IMR-90 (cell line): ENCODE data around the gene RHOC. TPM values are rescaled to one million over a fixed set of nuclear protein-coding genes. Genes with fewer than 3 reads are reported as not detected.

Experiments used
- ATAC-seq: fragments of 200-7000 bp; cut with Tn5 transposase; 2 replicates; pipeline ENCODE4 v1.9.1; 2020; ENCODE audit warnings: low read depth, mild to moderate bottlenecking, moderate library complexity
- BruUV-seq: library from RNA; stranded (reverse); fragments of 400-500 nt; replicated peaks from 2 replicates; lab custom pipeline; 2021; lab: Mats Ljungman, UMichigan
- CTCF ChIA-PET: fragments of 300-600 bp; formaldehyde crosslinking; extraction: SDS; loops from one replicate; lab custom pipeline; 2021; ENCODE audit warnings: antibody characterized with exemption; lab: Yijun Ruan, JAX
- POLR2A ChIA-PET: fragments of 300-600 bp; sonication (Branson Sonifier 250); formaldehyde crosslinking; loops from one replicate; lab custom pipeline; 2022; ENCODE audit warnings: antibody characterized with exemption; ENCODE audit not compliant: unreplicated experiment; lab: Charles Lee
- DNase-seq: peaks from one replicate; pipeline ENCODE4 v3.0.0; 2013
- H2AFZ ChIP-seq: replicated peaks from 2 replicates; pipeline ENCODE3; 2013; ENCODE audit warnings: low read length, mild to moderate bottlenecking; ENCODE audit not compliant: poor library complexity
- H2AK5ac ChIP-seq: 2 replicates; pipeline ENCODE4 v1.6.1; 2013; ENCODE audit warnings: low read depth, low read length, inconsistent platforms
- H2AK9ac ChIP-seq: replicated peaks from 2 replicates; pipeline ENCODE3; 2013; ENCODE audit warnings: mild to moderate bottlenecking, low read depth, low read length, moderate library complexity; ENCODE audit not compliant: poor library complexity
- H2BK120ac ChIP-seq: 2 replicates; pipeline ENCODE4 v1.6.1; 2013; ENCODE audit warnings: low read depth, low read length, inconsistent platforms
- H2BK15ac ChIP-seq: 3 replicates; pipeline ENCODE4 v1.6.1; 2013; ENCODE audit warnings: low read depth, low read length, inconsistent platforms
- H2BK20ac ChIP-seq: 2 replicates; pipeline ENCODE4 v1.6.1; 2013; ENCODE audit warnings: low read depth, mild to moderate bottlenecking, inconsistent platforms, low read length, moderate library complexity
- H2BK5ac ChIP-seq: 2 replicates; pipeline ENCODE4 v1.6.1; 2013; ENCODE audit warnings: mild to moderate bottlenecking, low read depth, low read length, inconsistent platforms; ENCODE audit not compliant: poor library complexity, severe bottlenecking
- H3K14ac ChIP-seq: replicated peaks from 2 replicates; pipeline ENCODE4 v1.6.1; 2013; ENCODE audit warnings: low read depth, low read length, inconsistent platforms
- H3K18ac ChIP-seq: 2 replicates; pipeline ENCODE4 v1.6.1; 2013; ENCODE audit warnings: low read depth, low read length, control low read depth
- H3K23ac ChIP-seq: 2 replicates; pipeline ENCODE4 v1.6.1; 2013; ENCODE audit warnings: low read depth, low read length, inconsistent platforms
- H3K27ac ChIP-seq: 2 replicates; pipeline ENCODE4 v1.5.1; 2013; ENCODE audit warnings: mild to moderate bottlenecking, control low read depth, low read length; ENCODE audit not compliant: insufficient read depth
- H3K27me3 ChIP-seq: 2 replicates; pipeline ENCODE4 v1.6.1; 2013; ENCODE audit warnings: low read length; ENCODE audit not compliant: control insufficient read depth, insufficient read depth
- H3K36me3 ChIP-seq: 2 replicates; pipeline ENCODE4 v1.6.1; 2013; ENCODE audit warnings: low read length, mixed read lengths; ENCODE audit not compliant: control insufficient read depth, insufficient read depth
- H3K4ac ChIP-seq: 2 replicates; pipeline ENCODE4 v1.6.1; 2013; ENCODE audit warnings: low read depth, low read length, inconsistent platforms
- H3K4me1 ChIP-seq: 2 replicates; pipeline ENCODE4 v1.6.1; 2013; ENCODE audit warnings: low read length, mixed read lengths; ENCODE audit not compliant: control insufficient read depth, insufficient read depth
- H3K4me2 ChIP-seq: 2 replicates; pipeline ENCODE4 v1.6.1; 2013; ENCODE audit warnings: low read depth, mild to moderate bottlenecking, control low read depth, low read length, moderate library complexity
- H3K4me3 ChIP-seq: 2 replicates; pipeline ENCODE4 v1.5.1; 2013; ENCODE audit warnings: low read depth, mild to moderate bottlenecking, control low read depth, low read length, moderate library complexity; ENCODE audit not compliant: insufficient read depth
- H3K56ac ChIP-seq: 2 replicates; pipeline ENCODE4 v1.6.1; 2013; ENCODE audit warnings: low read length, inconsistent platforms; ENCODE audit not compliant: insufficient read depth; ENCODE audit errors: extremely low read depth
- H3K79me1 ChIP-seq, 2 experiments: 2 replicates each; pipeline ENCODE4 v1.6.1; 2013; ENCODE audit warnings: low read length in 2 of 2, inconsistent platforms in 1 of 2, low read depth in 1 of 2
- H3K9ac ChIP-seq: 2 replicates; pipeline ENCODE4 v1.6.1; 2013; ENCODE audit warnings: low read depth, low read length, control low read depth
- H3K9me1 ChIP-seq: 2 replicates; pipeline ENCODE4 v1.6.1; 2013; ENCODE audit warnings: low read length, inconsistent platforms; ENCODE audit not compliant: insufficient read depth
- H3K9me3 ChIP-seq: 2 replicates; pipeline ENCODE4 v1.6.1; 2013; ENCODE audit warnings: low read length; ENCODE audit not compliant: control insufficient read depth, insufficient read depth
- H4K20me1 ChIP-seq: 2 replicates; pipeline ENCODE4 v1.6.1; 2013; ENCODE audit warnings: low read length, inconsistent platforms; ENCODE audit not compliant: insufficient read depth
- H4K5ac ChIP-seq: 2 replicates; pipeline ENCODE4 v1.6.1; 2013; ENCODE audit warnings: mild to moderate bottlenecking, low read depth, low read length, control low read depth
- H4K8ac ChIP-seq, 2 experiments: 2 replicates each; pipeline ENCODE4 v1.6.1; 2013; ENCODE audit warnings: low read depth in 2 of 2, low read length in 2 of 2, control low read depth in 1 of 2, inconsistent platforms in 1 of 2
- H4K91ac ChIP-seq: 2 replicates; pipeline ENCODE4 v1.6.1; 2013; ENCODE audit warnings: low read depth, low read length, inconsistent platforms; ENCODE audit not compliant: insufficient read depth
- BHLHE40 ChIP-seq: fragments of 150-350 bp; IDR thresholded peaks from 2 replicates; pipeline ENCODE4 v1.6.1; 2016; ENCODE audit warnings: mild to moderate bottlenecking, low read depth, low read length
- CEBPB ChIP-seq: IDR thresholded peaks from 2 replicates; pipeline ENCODE4 v1.6.1; 2012; ENCODE audit warnings: low read depth, low read length, improper control_type of control experiment
- CTCF ChIP-seq: conservative IDR thresholded peaks from 2 replicates; pipeline ENCODE4 v1.5.1; 2012; ENCODE audit warnings: mild to moderate bottlenecking, low read depth, low read length, improper control_type of control experiment
- MAFK ChIP-seq: IDR thresholded peaks from 2 replicates; pipeline ENCODE4 v1.6.1; 2012; ENCODE audit warnings: low read depth, low read length, improper control_type of control experiment
- MAZ ChIP-seq: IDR thresholded peaks from 2 replicates; pipeline ENCODE4 v1.6.1; 2012; ENCODE audit warnings: low read depth, mild to moderate bottlenecking, low read length, improper control_type of control experiment, moderate library complexity, borderline replicate concordance
- MXI1 ChIP-seq: IDR thresholded peaks from 2 replicates; pipeline ENCODE4 v1.6.1; 2012; ENCODE audit warnings: low read depth, mild to moderate bottlenecking, low read length, moderate library complexity, borderline replicate concordance
- POLR2A ChIP-seq: IDR thresholded peaks from 2 replicates; pipeline ENCODE4 v1.6.1; 2012; ENCODE audit warnings: mild to moderate bottlenecking, low read depth, low read length
- USF2 ChIP-seq: fragments of 150-350 bp; IDR thresholded peaks from 2 replicates; pipeline ENCODE4 v1.6.1; 2017; ENCODE audit warnings: mild to moderate bottlenecking, antibody characterized with exemption, low read length, low read depth
- WGBS, 2 experiments: methylation state at CpG; one replicate each; pipeline versions ENCODE4 v1.1.5 to v1.1.7; 2013; ENCODE audit warnings: missing lambda C conversion rate in 2 of 2; ENCODE audit not compliant: insufficient read length in 1 of 2; ENCODE audit errors: extremely low coverage in 2 of 2; 5-methylcytosine and 5-hydroxymethylcytosine counted together
- dilution Hi-C: fragments of 300-500 bp; cut with HindIII; formaldehyde crosslinking; loops from one replicate; pipeline ENCODE4 v1.14.3; 2018; ENCODE audit warnings: low sequenced_read_pairs; ENCODE audit not compliant: unreplicated experiment
- in situ Hi-C: fragments of 300-500 bp; cut with MboI; formaldehyde crosslinking; loops from 3 replicates; pipeline ENCODE4 v1.14.3; 2019; ENCODE audit warnings: low sequenced_read_pairs, inconsistent platforms, mixed read lengths
- intact Hi-C: fragments of 100-400 bp; cut with micrococcal nuclease; formaldehyde crosslinking; loops from 2 replicates; pipeline ENCODE4 v1.10.0; 2022
- polyA plus RNA-seq, 3 experiments: library from polyadenylated mRNA; depleted of rRNA; stranded (reverse); fragments of >200 nt; gene quantifications; 2 replicates each; pipeline ENCODE4 v1.2.3, GENCODE V29; 2012; ENCODE audit warnings: low replicate concordance in 1 of 3
- total RNA-seq: library from RNA; depleted of rRNA; stranded (reverse); fragments of >200 nt; gene quantifications from 2 replicates; pipeline ENCODE4 v1.2.3, GENCODE V29; 2012
- TF ChIP-seq, protein P1 (sequence below): fragments of 150-350 bp; IDR thresholded peaks from 2 replicates; pipeline ENCODE4 v1.6.1; 2016; ENCODE audit warnings: low read depth, mild to moderate bottlenecking, low read length, moderate library complexity, borderline replicate concordance

Gene RHOC
- total and polyA plus RNA-seq, 2 of the 4 experiments (the other 2 are of a cell fraction), result 764 to 839 TPM

DNA sequence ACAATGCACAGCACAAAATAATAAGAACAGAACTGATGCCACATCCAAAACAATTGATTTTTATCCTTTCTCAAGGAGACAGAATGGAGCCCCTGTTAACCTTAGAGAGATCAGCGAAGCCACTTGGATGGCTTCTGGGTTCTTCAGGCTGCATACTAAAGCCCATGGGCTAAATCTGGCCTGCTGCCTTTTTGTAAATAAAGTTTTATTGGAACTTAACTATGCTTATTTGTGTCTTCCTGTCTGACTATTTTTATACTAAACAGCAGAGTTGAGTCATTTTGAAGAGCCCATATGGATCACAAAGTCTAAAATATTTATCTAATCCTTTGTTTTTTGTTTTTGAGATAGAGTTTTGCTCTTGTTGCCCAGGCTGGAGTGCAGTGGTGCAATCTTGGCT lies 24.5 kb upstream of the RHOC start:
- Histone ChIP-seq H3K27me3 (no peaks in the 10 kb centered on the region), H3K18ac (no peak overlapping the region; the same call in 1 of the 2 replicates), H3K79me1 (no peaks in the 10 kb centered on the region), H3K4me3 (no peak overlapping the region), H3K4me2 (no peak overlapping the region), H3K4me1 (peaks cover 13% of the 10 kb centered on the region), H3K27ac (no peak overlapping the region), H4K5ac (no peak overlapping the region), H4K8ac (no peak overlapping the region), H3K4ac (no peak overlapping the region), H2BK5ac (no peak overlapping the region), H2AFZ (no peak overlapping the region), H4K20me1 (no peaks in the 10 kb centered on the region), H2AK5ac (no peak overlapping the region), H3K23ac (no peak overlapping the region), H3K56ac (no peak overlapping the region), H4K91ac (no peak overlapping the region), H3K9me1 (peaks cover 3% of the 10 kb centered on the region; the same call in 1 of the 2 replicates), H2BK120ac (no peak overlapping the region), H3K9ac (no peak overlapping the region), H3K14ac (no peak overlapping the region), H3K36me3 (no peaks in the 10 kb centered on the region), H3K9me3 (no peaks in the 10 kb centered on the region), H2BK15ac (no peak overlapping the region), H2BK20ac (peak overlapping the region; percentile 63; the same call in 1 of the 2 replicates), H2AK9ac (no peak overlapping the region)
- in situ Hi-C loops (no loop called here), intact Hi-C loops (no loop called here), dilution Hi-C loops (no loop called here)
- ATAC-seq (no peak), DNase-seq (peak; percentile 26)
- CTCF ChIA-PET, result no interaction called here
- TF ChIP-seq MAZ (no peak), CTCF (no peak), BHLHE40 (no peak), POLR2A (no peak), MAFK (no peak), USF2 (no peak), CEBPB (no peak), MXI1 (no peak)
- TF ChIP-seq, protein P1, sequence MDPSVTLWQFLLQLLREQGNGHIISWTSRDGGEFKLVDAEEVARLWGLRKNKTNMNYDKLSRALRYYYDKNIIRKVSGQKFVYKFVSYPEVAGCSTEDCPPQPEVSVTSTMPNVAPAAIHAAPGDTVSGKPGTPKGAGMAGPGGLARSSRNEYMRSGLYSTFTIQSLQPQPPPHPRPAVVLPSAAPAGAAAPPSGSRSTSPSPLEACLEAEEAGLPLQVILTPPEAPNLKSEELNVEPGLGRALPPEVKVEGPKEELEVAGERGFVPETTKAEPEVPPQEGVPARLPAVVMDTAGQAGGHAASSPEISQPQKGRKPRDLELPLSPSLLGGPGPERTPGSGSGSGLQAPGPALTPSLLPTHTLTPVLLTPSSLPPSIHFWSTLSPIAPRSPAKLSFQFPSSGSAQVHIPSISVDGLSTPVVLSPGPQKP, result no peak
- POLR2A ChIA-PET, result no interaction called here
- no CpG with 5 or more reads among the region's 1 CpG for WGBS, 2 experiments
- BruUV-seq, result no TSS peak
